T47D (cell line): Measurements from ENCODE around the gene CTSH.
A peak's percentile ranks its signal among the peaks of the same experiment; 100 is the strongest.

Experiments used
- DNase-seq, 2 experiments: peaks; one replicate each; pipeline versions ENCODE4 v3.0.0 to v3.0.0-alpha.2; 2011 to 2012; ENCODE audit warnings: low read depth in 1 of 2, low spot score in 1 of 2
- JUND ChIP-seq: IDR thresholded peaks from 2 replicates; pipeline ENCODE4 v1.6.1; 2012; ENCODE audit warnings: low read depth
- in situ Hi-C: cut with HindIII; loops from 2 replicates; pipeline ENCODE4 v1.10.0; 2016; ENCODE audit warnings: low sequenced_read_pairs, low pct_unique_long_range_greater_than_20kb

CTSH gene, protein sequence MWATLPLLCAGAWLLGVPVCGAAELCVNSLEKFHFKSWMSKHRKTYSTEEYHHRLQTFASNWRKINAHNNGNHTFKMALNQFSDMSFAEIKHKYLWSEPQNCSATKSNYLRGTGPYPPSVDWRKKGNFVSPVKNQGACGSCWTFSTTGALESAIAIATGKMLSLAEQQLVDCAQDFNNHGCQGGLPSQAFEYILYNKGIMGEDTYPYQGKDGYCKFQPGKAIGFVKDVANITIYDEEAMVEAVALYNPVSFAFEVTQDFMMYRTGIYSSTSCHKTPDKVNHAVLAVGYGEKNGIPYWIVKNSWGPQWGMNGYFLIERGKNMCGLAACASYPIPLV

DNA sequence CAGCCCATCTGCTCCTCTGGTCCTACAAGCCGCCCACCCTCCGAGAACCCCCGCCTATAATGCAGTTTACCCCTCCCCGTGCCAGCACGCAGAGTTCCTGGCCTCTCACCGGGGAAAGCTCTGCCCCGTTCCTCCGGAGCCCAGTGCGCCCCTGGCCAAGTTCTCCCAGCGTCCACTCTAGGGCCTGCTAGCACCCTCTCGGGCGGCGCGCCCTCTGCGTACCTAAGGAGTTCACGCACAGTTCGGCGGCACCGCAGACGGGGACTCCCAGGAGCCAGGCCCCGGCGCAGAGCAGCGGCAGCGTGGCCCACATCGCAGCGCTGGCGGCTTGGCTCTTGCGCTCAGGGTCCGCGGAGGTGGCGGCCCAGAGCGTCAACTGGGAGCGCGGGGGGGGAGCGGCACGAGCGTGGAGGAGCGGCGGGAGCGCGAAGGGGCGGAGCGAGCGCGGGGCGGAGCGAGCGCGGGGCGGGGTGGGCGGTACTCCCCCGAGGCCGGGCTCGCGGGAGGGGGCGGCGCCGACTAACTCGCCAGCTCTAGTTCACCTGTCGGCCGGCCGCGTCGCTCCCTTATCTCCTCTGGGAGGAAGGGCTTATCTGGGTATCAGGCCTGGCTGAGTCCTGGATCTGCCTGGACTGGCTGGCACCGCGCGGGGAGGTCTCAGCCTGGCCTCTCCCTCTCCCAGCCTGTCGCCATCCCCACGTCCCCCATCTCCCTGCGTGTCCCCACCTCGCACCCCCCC is at the start of gene CTSH:
TSS of gene CTSH (minus strand) at position 378 of the 739 bp plus-strand sequence. CDS start at position 313, 65 bp downstream.
- TF ChIP-seq JUND, result no peak
- in situ Hi-C loops, result no loop called here
- DNase-seq, result peak; percentile 72

DNA sequence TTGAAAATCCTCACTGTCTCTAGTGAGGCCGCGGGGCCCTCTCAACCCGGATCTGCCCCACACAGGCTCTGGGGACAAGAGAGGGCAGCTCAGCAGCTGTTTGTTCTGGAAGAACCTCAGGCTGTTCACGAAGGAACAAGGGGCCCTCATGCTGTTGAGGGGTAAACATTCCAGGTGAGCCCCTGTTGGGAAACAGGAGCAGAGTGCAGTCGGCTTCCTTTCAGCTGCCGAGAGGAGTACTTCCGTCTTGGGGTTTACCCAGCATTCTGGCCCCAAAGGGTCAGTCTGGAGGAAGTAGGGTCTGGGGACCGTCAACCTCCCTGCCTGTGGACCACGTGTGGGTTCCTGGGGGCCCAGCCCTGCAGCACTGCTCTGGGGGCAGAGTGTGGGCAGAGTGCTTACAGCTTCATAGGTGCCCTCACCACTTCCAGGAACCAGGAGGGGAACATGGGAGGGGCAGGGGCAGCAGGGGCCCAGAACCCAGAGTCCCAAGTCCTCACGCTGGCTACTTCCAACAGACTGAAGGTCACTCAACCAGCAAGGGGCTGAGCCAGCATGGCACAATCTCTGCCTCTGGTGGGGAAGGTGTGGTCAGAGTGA is 49.2 kb upstream of the CTSH start:
- in situ Hi-C loops, result no loop called here
- no peak for TF ChIP-seq JUND
- DNase-seq, result no peak

DNA sequence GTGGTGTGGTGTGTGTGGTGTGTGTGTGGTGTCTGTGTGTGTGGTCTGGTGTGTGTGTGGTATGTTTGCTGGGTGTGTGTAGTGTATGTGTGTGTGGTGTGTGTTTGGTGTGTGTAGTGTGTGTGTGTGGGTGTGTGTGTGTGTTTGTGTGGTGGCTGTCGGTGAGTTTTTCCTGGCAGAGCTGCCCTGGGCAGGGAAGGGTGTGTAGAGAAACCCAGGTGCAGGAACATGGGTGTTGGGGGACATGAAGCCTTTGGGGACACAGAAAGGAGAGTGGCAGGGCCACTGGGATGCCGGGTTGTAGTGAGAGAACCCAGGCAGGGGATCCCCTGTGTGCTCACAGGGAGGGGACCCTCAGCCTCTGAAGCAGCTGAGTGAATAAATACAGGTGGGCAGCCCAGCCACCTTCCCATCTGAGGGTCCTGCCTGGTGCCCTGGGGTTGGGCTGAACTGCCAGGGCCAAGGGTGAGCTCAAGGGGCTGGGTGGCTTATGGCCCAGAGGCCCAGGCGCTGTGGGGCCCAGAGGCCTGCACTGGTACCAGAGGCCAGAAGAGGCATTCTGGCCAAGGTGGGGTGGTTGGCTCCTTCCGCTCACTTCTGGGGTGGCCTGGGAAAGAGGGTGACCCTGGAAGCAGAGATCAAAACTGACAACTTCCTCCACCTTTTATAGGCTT is 48.5 kb upstream of the CTSH start:
- in situ Hi-C loops, result no loop called here
- no peak for TF ChIP-seq JUND
- no peak for DNase-seq

DNA sequence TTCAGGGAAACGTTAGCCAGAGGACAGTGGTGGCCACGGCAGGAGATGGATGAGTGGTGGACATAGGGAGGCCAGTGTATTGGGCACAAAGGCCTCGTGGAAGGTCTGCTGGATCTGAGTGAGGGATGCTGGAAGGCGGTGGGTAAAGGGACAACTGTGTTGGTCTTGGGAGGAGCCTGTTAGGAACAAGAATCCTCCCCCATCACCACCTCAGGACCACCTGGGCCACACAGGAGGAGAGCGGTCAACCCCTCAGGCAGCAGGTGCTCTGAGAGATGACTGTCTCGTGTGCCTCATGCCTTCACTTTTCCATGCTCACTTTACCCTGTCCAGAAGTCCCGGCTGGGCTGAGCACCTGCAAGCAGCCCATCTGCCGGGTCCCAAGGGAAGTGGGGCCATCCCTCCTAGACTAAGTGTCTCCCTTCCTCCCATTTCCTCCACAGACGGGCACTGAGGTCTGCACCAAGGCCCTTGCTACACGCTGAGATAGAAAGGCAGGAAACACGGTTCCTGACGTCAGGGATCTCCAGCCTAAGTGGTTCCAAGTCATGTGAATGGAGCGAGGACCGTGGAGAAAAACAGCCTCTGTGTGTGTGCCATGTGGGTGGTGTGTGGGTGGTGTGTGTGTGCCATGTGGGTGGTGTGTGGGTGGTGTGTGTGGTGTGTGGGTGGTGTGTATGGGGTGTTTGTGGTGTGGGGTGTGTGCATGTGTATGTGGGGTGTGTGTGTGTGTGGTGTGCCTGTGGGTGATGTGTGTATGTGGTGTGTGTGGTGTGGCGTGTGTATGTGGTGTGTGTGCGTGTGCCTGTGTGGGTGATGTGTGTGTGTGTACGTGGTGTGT is 47.8 kb upstream of the CTSH start:
- in situ Hi-C loops, result no loop called here
- no peak for TF ChIP-seq JUND
- DNase-seq, result no peak

DNA sequence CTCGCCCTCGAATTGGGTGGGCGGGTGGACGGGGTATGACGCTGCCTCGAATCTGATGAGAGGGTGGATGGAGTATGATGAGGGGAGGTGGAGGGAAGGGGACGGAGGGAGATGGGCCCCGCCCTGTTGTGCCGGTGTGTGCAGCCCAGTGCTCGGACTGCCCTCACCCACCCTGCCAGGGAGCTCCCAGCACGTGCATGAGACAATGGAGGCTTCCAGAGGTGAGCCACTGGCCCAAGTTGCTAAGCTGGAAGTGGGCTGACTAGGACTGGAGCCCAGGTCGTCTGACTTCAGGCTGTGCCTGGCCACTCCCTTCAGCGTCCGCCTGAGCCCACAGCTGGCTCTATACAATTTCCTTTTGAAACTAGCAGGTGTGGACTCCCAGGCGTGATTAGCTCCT is 47.0 kb upstream of the CTSH start:
- TF ChIP-seq JUND, result no peak
- in situ Hi-C loops, result no loop called here
- DNase-seq, result no peak

DNA sequence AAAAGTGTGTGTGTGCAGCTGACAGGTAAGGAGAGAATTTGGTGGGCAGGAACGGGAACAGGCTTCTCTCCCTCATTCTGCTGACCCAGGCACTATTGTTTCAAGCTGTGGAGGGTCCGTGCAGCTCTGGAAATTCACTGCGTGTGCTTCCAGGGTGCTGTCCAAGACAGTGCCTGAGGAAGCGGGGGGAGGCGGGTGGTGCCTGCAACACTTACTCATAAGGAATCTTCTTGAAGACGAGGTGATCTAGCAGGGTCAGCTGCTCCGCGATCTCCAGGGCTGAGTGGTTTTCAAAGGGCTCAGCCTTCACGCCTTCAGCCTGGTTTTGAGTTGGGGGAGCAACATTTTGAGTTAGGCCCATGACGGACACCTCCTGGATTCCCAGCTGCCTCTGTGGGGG is 46.6 kb upstream of the CTSH start:
- no peak for DNase-seq
- in situ Hi-C loops, result no loop called here
- no peak for TF ChIP-seq JUND

DNA sequence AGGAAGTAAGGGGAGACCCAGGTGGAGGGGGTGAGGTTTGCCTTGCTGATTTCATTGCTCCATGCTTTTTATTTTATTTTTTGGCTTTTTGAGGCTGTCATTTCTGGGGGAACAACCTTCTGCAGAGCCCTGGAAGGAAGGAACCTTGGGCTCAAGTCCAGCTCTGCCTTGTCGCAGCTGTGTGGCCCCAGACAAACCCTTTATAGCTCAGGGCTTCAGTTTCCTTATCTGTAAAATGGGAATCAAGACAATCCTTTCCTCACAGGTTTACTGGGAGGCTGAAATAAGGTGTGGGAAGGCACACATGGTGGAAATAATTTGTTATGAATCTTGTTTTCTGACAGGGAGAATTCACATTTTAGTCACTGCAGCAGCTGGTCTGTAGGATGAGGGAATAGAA is 45.4 kb upstream of the CTSH start:
- DNase-seq, result no peak
- TF ChIP-seq JUND, result no peak
- in situ Hi-C loops, result no loop called here

DNA sequence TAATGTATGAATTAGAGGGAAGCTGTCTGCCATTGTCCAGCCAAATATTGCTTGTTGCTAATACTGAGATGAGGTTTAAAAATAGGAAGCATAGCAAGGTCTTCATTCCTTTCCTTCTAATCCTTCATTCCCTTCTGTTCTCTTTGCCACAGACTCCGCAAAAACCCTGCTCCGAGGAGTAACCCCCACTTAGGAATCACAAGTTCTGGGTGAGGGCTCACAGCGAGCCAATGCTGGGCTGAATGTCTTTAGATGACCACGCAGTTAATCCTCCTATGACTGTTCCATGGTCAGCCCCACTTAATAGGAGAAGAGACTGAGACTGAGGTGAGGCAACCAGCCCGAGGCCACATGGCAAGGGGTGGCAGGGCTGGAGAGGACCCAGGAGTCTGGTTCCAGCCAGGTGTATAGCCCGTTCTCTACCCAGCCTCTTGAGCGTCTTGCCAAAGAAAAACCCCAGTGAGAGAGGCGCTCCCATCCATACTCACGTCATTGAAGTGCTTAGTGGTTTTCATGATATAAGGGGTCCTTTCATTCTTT is 44.9 kb upstream of the CTSH start:
- in situ Hi-C loops, result no loop called here
- DNase-seq, result no peak
- no peak for TF ChIP-seq JUND

DNA sequence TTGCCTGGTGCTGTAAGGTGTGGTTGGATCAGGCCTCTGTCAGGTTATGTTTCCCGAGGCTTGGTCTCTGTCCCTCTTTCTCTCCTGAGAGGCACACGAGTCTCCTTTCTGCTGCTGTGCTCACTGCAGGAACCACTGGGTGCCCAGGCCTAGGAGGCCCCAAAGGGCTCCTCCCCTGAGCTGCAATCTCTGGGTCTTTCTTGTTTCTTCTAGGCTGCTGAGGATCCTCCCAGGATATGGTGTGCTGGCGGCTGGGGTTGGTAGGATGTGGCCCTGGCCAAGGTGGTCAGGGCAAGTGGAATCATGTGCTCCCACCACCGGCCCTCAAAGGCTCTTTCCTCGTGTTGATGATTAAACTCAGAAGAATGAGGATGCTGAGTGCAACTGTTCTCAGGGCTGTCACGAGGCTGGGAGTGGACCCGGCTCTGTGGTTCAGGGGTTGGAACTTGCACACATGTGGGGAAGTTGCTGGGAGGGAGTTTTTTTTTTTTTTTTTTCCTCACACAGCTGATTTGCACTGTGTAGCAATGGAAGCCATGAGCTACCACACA is 43.6 kb upstream of the CTSH start:
- peak in 1 of 2 experiments; percentile 18 for DNase-seq
- in situ Hi-C loops, result no loop called here
- TF ChIP-seq JUND, result no peak

DNA sequence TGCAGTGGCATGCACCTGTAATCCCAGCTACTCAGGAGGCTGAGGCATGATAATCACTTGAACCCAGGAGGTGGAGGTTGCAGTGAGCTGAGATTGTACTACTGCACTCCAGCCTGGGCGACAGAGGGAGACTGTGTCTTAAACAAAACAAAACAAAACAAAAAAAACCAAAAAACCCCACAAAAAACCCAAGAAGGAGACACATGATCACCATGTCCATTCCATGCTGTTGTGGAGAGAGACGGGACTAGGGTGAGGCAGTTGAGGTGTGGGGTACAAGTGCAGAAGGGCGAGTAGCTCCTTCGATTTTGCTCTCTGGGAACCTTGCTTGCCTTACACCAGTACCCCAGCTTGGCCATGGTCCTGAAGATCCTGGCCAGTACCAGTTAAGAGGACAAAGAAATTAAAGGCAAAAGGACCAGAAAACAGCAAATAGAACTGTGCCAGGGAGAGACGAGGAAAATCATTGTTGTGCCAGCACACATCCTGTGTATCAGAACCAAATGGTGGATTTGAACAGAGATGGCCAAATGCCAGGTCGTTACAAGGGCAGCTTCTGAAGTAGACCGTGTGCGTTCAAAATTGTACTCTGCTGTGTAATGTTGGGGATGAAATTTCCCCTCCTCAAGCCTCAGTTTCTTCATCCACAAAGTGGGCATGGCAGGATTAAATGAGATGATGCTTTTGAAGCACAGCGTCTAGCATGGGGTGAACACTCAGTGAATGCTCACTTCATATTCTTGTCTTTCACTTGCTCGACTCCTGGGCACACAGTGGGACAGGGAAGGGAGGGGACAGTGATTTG is 42.9 kb upstream of the CTSH start:
- no peak for DNase-seq
- in situ Hi-C loops, result no loop called here
- TF ChIP-seq JUND, result no peak
